ENCODE results near the gene TMEM220.

- TF ChIP-seq ELF4 (IDR thresholded peaks at IDR 0.05) (no peak), FOXA1 (IDR thresholded peaks at IDR 0.05) (no peak), ZNF384 (IDR thresholded peaks at IDR 0.05) (no peak), SUZ12 (IDR thresholded peaks at IDR 0.05) (no peak), PKNOX1 (IDR thresholded peaks at IDR 0.05) (no peak), SP1 (IDR thresholded peaks at IDR 0.05) (no peak), FOXK2 (IDR thresholded peaks at IDR 0.05) (no peak), ARNT (IDR thresholded peaks at IDR 0.05) (no peak)
These were observed 24.1 kb downstream of the TMEM220 start for GRCh38 chr17:10705727-10706126.

Measured in HEK293T (cell line).